Activated T-cell treated with anti-CD3 and anti-CD28 coated beads for 24 hours (primary cell): ENCODE results near the gene TBC1D7.

ENCODE experiments used
- DNase-seq: peaks from one replicate; pipeline ENCODE4 v3.0.0-alpha.2; 2020; ENCODE audit warnings: low read depth

The TBC1D7 gene

DNA sequence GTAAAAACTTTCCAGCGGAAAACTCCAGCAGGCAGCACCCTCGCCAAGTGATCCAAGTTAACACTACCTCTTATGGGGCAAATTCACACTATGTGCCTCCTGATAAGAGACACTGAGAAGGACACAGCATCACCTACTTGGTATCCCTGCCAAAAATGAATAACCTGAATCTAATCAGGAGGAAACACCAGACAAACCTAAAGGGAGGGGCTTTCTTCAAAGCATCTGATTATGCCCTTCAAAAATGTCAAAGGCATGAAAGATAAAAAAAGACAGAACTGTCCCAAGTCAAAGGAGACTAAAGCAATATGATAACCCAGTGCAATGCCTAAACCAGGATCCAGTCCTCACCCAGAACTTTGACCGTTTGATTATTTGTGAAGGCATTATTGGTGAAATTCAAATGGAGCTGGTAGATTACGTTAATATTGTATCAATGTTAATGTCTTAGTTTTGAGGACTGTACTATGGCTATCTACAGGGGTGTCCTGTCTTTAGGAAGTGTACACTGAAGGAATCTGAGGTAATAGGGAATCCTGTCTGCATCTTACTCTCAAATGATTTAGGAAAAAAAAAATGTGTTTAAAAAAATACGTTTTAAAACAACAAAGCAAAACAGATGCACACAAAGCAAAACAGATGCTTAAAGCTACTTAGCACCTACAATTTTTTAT, 8.3 kb downstream of the TBC1D7 start:
- no peak for DNase-seq

DNA sequence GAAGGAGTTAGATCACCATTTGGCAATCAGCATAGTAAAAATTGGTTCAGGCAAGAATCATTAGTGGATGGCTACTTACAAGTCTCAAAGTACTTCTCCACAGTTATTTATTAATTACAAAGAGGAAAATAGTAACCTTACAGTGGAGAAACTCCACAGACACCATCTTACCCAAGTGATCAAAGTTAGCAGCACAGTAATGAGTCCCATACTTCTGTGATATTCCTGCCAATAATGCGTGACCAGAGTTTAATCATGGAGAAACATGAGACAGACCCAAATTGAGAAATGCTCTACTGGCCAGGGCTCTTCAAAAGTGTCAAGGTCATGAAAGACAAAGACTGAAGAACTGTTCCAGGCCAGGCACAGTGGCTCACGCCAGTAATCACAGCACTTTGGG, 9.5 kb downstream of the TBC1D7 start:
- DNase-seq = no peak

DNA sequence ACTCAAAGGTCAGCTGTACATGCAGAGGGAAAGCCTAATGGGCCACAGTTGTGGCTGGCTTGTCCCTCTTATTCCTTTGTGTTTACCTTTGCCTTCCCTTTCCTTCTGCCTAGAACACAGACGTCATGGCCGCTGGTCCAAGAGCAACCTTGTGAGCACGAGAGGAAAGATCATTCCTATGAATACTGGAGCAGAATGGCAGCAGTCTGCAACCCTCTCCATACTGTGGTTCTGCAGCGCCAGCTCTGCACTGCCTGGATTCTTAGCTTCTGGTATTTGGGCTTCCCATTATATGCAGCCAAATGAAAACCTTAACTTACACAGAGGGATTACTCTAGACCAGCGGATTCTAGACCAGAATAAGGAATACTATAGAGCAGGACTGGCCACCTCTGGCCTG, 12.4 kb downstream of the TBC1D7 start:
- DNase-seq = no peak

DNA sequence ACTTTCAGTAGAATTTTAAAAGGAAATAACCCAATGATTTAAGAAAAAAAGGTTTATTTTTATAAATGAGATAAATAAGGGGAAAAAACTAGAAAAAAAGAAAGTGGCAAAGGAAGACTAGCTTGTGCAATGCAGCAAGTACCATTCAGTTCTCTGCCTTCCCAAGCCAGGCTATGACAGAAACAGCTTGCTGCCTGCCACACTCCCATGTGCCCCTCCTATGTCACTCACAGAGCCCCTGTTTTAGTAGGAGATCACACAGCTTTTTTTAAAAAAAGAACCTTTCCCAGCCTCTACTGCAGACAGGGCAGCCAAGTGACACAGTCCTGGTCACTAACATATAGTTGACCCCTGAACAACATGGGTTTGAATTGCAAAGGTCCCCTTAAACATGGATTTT, 13.5 kb downstream of the TBC1D7 start:
- DNase-seq = no peak

DNA sequence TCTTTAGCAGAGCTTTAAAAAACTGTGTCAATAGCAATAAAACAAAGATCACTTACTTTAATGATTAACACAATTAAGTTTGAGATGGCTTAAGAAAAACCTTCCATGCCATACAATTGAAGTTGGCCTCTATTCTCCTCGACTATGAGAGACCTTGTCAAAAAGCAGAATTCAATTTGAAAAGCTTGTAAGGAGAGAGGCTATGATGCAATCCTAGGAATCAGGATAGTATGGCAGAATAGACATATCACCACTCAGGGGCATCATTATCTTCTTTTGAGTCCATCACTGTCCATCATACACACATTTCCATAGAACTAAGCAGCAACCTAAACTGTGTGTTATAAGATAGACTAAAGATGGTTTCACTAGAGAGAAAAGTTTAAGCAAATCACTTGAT, 17.2 kb downstream of the TBC1D7 start:
- no peak for DNase-seq

DNA sequence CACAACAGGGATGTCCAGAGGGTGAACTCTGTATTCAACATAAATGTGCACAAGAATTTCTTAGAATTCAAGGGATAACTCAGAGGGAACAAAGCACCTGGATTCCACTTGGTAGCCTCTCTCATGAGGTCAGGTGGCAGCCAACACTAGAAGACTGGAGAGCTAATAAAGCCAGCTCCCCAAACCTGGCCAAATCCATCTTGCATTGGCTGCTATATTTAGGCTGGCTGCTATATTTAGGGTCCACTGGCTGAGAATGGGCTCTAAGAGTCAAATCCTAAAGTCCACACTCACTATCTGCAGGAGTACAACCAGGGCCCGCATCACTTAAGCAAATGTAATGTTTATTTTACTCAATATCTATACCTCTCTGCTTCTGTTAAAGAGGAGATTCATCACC, 20.0 kb downstream of the TBC1D7 start:
- no peak for DNase-seq

DNA sequence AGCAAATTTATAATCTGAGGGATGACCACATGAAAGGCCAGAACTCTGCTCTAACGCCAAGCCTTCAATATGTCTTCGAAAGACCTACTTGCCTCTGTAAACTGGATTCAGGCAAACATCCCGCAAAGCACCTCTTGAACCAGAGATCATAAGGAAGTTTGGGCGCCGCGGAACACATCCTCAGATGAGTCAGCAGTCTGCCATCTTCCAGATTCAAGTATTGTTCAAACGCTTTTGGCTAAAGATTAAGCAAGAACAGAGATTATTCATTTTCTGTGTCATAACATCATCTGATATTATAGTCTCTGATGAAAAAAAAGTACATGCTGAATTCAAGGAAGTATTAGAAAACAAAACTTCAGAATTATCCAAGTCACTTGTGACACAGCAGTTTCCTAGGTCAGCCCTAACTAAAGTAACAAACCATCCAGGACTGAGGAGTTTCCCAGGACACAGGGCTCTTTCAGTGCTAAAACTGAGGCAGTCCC, 20.8 kb downstream of the TBC1D7 start:
- no peak for DNase-seq

DNA sequence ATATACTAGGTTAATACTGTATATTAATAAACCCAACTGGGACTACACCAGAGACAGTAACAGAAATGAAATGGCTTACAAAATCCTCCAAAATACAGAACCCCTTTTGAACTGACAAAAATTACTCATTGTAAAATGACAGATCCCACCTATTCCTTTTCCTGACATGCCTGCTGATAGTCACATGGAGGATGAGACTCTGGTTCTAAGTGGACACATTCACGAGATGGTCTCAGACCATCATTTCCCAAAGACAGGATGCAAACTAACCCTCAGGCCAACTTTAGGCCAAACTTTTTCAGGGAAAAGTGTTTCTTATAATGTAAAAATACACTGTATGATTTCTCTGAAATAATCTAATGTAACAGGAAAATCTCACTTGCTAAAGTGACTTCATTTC, 22.5 kb downstream of the TBC1D7 start:
- DNase-seq = no peak

DNA sequence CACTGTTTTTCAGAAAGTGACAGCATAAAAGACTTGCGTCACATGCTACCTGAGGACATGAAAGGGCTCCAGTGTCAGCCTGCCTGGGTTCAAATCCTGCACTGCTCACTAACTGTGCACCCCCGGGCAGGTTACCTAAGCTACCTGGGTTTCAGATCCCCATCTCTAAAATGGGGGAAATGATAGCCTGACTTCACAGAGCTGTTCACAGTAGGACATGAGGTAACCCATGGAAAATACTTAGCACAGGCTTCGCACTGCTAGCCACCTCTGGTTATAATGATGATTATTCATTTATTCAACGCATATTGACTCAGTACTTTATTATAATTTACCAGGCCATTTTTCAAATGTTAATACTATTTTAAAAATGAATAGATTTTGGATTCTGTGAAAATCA, 23.0 kb downstream of the TBC1D7 start:
- DNase-seq = no peak

DNA sequence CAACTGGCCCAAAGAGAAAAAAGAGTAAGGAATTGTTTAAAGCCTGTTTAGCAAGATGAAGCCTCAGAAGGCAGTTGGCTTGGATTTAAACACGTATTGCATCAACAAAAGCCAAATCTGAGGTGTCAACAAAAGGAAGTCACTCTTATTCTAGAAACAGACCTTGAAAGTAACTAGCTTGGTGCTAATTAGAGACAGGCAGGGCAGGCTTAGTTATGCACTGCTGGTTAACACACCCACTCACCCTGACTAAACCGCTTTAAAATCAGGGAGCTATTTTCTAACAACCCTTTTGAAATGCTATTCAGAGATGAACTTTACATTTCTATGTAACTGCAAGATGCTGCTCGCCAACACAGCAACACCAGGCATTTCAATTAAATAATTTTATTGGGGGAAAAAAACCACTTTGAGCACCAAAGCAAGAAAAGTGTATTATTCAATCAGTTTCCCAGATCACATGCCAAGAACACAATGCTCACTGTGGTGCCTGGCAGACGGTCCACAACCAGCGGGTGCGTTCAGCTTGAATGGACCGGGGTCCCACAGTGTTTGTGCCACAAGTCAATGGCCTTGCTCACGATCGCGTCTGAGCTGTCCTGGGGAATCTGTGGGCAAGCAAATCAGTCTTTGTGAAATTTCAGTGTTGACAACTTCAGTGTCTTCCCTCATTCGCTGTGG, 23.6 kb downstream of the TBC1D7 start:
- no peak for DNase-seq

DNA sequence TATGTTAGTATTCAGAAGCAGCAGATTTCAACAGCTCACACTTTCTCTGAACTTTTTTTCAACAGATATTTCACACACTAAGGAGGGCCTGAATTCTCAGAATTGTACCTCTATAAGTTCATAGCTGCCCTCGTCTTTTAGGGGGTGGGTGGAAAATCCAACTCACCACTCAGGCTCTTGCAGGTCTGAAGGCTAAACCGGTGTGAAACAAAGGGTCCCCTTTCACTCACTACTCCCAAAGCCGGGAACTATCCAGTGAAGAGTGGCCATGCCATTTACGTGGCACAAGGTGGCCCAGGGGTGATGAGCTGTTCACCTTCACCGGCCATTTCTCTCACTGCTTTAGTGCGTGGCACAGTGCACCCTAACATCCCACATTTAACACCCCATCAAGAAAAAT, 24.2 kb downstream of the TBC1D7 start:
- no peak for DNase-seq

DNA sequence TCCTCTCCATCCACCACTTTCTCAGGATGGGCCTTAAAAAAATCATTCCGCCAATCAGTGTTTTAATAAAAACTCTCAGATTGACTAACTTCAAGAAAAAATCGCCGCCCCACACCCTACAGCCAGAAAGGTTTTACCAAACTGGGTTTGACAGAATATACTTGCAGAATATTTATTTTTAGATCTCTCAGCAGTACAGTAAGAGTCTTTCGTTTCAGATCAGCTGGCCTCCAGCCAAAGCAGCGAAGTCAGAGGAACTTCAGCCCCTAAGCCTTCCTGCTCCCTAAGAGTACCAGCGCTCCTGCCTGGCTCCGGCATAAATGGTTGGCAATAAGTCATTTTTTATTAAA, 24.7 kb downstream of the TBC1D7 start:
- no peak for DNase-seq

DNA sequence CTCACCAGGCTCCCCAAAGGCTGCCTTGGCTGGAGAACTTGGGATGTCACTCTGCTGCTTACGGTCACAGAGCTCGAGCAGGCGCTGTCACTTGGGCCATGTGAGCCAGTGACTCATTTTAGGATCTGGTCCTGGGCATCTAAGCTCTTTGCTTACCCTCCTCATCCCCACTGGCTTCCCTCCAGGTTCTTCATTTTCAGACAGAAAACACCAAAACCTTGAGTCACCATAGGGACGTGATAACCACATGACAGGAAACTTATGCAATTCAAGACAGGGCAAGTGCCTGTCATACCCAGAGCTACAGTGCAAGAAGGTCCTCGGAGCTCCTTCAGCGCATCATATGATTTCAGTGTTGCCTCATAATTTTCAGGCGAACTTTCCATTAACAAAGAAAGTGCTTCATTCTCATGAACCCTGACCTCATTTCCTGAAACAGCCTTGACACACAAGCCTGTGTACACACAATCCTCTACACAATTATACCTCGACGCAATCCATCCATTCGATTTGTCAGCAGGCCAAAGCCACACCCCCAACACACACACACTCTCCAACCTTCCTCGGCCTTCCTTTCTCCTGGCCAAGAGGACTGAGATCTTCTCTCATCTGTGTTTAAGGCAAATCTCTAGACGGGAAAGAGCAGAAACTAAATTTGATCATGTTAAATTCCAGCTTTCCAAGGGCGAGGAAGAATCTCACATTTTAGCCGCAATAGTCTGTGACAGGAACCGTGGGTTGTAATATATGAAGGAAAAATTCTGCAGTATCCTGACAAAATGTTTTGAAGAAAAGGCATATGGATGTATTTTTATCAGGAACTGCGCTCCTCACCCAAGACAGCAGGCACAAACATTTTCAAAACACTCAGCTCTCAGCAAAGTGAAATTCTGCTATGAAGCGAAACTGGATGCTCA, 25.3 kb downstream of the TBC1D7 start:
- peak; percentile 27 for DNase-seq

DNA sequence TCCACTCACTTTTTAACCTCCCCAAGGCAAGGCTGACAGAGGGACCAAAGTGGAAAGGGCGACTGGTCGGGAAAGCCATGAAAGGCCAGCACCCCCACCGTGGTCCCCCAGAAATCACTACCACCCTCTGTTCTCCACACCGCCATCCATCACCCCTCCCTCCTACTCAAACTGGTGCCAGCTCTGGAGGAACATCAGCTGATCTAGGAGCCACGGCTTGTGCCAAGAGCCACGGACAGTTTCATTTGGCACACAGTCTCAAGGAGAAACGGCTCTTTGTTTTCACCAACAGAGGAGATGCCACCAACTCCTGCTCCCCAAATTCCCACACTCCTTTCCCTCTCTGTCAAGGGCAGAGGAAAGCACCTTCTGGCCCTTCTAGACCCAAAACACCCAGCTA, 26.0 kb downstream of the TBC1D7 start:
- no peak for DNase-seq

DNA sequence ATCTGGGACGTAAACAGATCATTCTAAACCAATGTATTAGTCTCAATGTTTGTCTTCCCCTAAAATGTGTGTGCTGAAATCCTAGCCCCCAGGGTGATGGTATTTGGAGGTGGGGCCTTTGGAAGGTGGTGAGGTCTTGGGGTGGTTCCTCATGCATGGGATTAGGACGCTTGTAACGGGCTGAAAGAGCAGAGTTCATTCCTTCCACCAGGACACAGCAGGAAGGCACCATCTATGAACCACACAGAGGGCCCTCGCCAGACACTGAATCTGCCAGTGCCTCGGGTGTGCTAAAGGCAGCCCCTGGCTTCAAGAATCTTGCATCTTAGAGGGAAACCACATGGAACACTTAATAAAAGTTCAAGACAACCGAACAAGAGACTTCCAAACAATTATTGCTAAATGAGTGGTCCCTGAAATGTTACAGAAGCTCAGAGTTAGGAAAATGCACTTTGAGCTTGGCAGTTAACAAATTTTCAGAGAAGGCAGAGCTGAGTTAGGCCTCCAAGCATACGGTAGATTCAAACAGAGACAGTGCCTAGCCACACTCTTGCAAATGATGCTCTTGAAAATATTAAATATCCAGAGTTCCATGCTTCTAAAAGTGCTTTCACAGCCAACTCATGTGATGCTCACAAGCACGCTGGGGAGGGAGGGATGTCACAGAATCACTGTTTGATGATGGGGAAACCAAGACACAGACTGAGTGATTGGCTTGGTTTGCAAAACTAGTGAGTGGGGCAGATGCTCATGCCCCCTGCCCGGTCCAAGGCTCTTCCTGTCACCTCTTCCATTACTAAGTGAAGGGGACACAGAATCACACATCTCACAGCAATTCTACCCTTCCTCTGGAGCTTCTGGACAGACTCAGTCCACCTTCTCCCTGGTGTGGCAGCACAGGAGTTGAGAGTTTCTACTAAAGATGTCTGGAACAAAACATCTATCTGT, 27.4 kb downstream of the TBC1D7 start:
- no peak for DNase-seq

DNA sequence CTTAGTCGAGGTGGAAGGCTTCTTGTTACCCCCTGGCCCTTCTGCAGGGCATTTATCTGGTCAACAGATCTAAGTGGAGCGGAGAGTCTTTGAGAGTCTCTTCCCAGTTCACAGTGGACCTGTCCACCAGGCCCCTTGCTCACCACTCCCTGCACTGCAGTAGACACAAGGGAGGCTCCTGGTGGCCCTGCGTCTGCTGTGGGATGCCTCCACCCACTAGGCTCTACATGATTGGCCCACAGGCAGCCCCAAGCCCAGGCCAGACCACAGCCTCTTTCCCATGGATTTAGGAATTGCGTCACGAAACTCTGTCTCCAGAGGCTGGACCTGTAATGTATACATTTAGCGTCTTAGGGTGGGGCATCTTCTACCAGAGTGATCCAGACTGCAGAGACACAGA, 28.4 kb downstream of the TBC1D7 start:
- no peak for DNase-seq

DNA sequence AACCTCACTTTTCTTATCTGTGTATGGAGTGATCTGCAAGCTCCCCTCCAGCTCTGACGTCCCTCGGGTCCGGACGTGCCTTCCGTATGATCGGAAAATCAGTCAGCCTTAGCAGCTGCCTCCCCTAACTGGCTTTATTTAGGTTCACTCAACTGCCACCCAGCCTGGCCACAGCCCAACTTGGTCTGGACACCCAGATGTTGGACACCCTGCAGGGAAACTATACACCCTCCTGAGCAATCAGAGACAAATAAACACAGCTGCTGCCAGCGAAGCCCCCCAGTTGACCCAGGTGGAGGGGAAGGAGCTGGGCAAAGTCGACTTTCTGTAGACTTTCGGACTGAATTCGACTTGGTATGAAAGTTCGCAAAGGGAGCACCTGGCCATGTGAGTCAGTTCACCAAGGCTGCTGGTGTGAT, 28.9 kb downstream of the TBC1D7 start:
- DNase-seq = no peak

DNA sequence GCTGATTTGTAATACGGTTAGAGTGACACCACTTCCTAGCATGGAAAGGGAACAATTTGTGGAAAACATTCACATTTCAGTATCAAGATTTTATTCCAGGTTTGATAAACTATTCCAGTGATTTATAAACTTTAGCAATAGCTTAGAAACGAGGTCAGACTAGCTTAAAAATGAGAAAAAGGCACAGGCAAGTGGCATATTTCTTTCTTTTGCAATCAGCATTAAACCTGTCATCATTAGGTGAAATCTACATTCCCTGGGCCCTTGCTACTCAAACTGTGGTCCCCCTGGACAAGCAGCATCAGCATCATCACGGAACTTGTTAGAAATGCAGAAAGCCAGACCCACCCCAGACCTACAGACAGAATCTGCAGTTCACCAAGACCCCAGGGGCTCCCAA, 29.9 kb downstream of the TBC1D7 start:
- DNase-seq = no peak

DNA sequence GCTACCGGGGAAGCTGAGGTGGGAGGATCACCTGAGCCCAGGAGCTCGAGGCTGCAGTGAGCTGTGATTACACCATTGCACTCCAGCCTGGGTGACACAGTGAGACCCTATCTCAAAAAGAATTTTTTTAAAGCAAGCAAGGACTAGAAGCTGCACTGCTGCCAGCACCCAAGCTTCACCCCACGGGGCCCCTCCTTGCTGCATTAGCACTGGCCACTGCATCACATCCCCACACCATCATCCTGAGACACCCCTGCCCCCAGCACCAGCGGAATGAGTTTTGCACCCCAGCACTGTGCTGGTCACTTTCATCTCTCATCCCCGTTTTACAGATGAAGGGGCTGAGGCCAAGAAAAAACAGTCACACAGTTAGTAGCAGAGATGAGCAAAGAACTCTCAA, 30.9 kb downstream of the TBC1D7 start:
- no peak for DNase-seq

DNA sequence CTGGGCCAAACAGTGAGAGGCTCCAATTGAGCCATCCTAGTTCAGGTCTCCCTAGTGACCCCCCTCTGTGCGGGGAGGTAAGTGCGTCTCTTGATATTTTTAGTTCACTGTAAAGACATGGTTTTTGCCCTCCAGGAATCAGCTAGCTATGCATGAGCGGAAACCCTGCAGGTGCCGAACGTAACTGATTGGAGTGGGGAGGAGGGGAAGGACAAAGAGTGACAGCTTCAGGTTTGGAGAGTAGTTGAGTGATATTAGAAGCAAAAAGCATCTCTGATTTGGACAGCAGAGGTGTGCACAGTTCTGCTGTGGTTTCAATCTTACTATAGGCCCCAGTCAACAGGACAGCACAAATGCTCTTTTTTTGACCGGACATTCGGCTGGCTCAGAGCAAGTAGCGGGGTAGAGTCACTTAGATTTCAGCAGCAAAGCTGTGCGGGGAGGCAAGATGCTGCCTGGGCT, 31.8 kb downstream of the TBC1D7 start:
- DNase-seq = no peak

DNA sequence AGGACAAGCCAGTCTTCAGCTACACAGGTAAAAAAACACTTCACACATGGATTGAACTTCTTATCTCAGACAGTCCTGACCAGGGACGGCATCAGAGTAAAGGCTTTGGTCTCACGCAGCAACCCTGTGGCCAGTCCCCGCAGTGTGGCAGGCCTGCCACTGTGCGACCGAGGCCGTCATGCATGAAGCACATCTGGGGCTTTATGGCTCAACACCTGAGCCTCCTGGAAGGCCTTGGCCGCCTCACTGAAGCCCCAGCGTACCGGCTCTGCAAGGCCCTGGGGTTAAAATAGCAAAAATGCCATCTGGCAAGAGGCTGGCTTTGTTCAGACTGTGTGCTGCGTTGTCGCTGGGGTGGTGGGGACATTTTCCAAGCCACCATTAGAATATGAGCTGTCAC, 32.8 kb downstream of the TBC1D7 start:
- DNase-seq = no peak
